RCC 7860 (cell line): ENCODE results near the gene MRS2.
A peak's percentile ranks its signal among the peaks of the same experiment; 100 is the strongest.
"Not testable (repeated sequence)": the region's sequence is repeated elsewhere in the genome, so short reads cannot be mapped to it uniquely, and the experiment has no call there.

ENCODE experiments used
- DNase-seq: peaks from one replicate; pipeline ENCODE4 v3.0.0-alpha.2; 2015; ENCODE audit warnings: low spot score
- FAIRE-seq: peaks from 2 replicates; lab custom pipeline; 2012; peaks lifted over from hg19 to GRCh38; lab: Jason Lieb, UNC

MRS2 gene

GRCh38 chr6:24387818-24388217 lies 14.9 kb upstream of the MRS2 start:
- DNase-seq (no peak), FAIRE-seq (no peak)

- DNase-seq (no peak), FAIRE-seq (no peak)
These were observed 11.5 kb upstream of the MRS2 start for GRCh38 chr6:24391208-24391607.

GRCh38 chr6:24391756-24392405 lies 10.9 kb upstream of the MRS2 start:
- no peak for DNase-seq
- FAIRE-seq: no peak

- FAIRE-seq (no peak), DNase-seq (no peak)
These were observed 8.5 kb upstream of the MRS2 start for GRCh38 chr6:24394061-24394779.

- peak; percentile 74 for FAIRE-seq
- DNase-seq: peak; percentile 80
These were observed 7.8 kb upstream of the MRS2 start for GRCh38 chr6:24394780-24395437.

GRCh38 chr6:24396824-24397223 lies 5.9 kb upstream of the MRS2 start:
- DNase-seq (no peak), FAIRE-seq (no peak)

- no peak for DNase-seq
- no peak for FAIRE-seq
These were observed 5.1 kb upstream of the MRS2 start for GRCh38 chr6:24397631-24398030.

GRCh38 chr6:24400045-24401039 lies 2.4 kb upstream of the MRS2 start:
- not testable (repeated sequence) for DNase-seq, FAIRE-seq

- FAIRE-seq (no peak), DNase-seq (no peak)
These were observed 1.3 kb upstream of the MRS2 start for GRCh38 chr6:24401458-24401857.

GRCh38 chr6:24403501-24403824 lies 727 bp downstream of the MRS2 start:
- no peak for FAIRE-seq
- DNase-seq: no peak

- FAIRE-seq (no peak), DNase-seq (no peak)
These were observed 2.5 kb downstream of the MRS2 start for GRCh38 chr6:24405262-24405661.

- no peak for FAIRE-seq
These were observed 6.1 kb downstream of the MRS2 start for GRCh38 chr6:24408719-24409410.

GRCh38 chr6:24410622-24411021 lies 7.9 kb downstream of the MRS2 start:
- FAIRE-seq: no peak

More at GRCh38 chr6:24408719-24409410, 6.1 kb downstream of the MRS2 start:
- no peak for DNase-seq

GRCh38 chr6:24412294-24412693 lies 9.6 kb downstream of the MRS2 start:
- FAIRE-seq (no peak), DNase-seq (no peak)

More at GRCh38 chr6:24410622-24411021, 7.9 kb downstream of the MRS2 start:
- no peak for DNase-seq

GRCh38 chr6:24414531-24414930 lies 11.8 kb downstream of the MRS2 start:
- not testable (repeated sequence) for FAIRE-seq, DNase-seq

GRCh38 chr6:24415753-24416152 lies 13.0 kb downstream of the MRS2 start:
- FAIRE-seq: no peak
- no peak for DNase-seq

GRCh38 chr6:24419526-24419925 lies 16.8 kb downstream of the MRS2 start:
- FAIRE-seq: no peak

GRCh38 chr6:24425091-24425490 lies 22.4 kb downstream of the MRS2 start:
- no peak for FAIRE-seq

More at GRCh38 chr6:24419526-24419925, 16.8 kb downstream of the MRS2 start:
- DNase-seq: no peak

GRCh38 chr6:24426729-24427446 lies 24.2 kb downstream of the MRS2 start:
- no peak for FAIRE-seq

More at GRCh38 chr6:24425091-24425490, 22.4 kb downstream of the MRS2 start:
- DNase-seq: no peak

More at GRCh38 chr6:24426729-24427446, 24.2 kb downstream of the MRS2 start:
- DNase-seq: no peak
